GM12873 (cell line): ENCODE measurements around the gene SEMA3G.

Source experiments
- CTCF ChIP-seq: IDR thresholded peaks from 2 replicates; pipeline ENCODE4 v1.5.1; 2012; ENCODE audit warnings: low read depth, mild to moderate bottlenecking, moderate library complexity, low read length, control low read depth; ENCODE audit not compliant: insufficient read depth; ENCODE audit errors: missing control alignments

SEMA3G gene

GRCh38 chr3:52402706-52403270 lies 42.1 kb downstream of the SEMA3G start:
- TF ChIP-seq CTCF = no peak

- TF ChIP-seq CTCF = no peak
Observed at GRCh38 chr3:52402101-52402521, 42.8 kb downstream of the SEMA3G start.

- no peak for TF ChIP-seq CTCF
Observed at GRCh38 chr3:52401551-52401950, 43.4 kb downstream of the SEMA3G start.

GRCh38 chr3:52401021-52401420 lies 43.9 kb downstream of the SEMA3G start:
- TF ChIP-seq CTCF = no peak

- no peak for TF ChIP-seq CTCF
Observed at GRCh38 chr3:52400275-52400793, 44.6 kb downstream of the SEMA3G start.

GRCh38 chr3:52399593-52399992 lies 45.3 kb downstream of the SEMA3G start:
- no peak for TF ChIP-seq CTCF

GRCh38 chr3:52399131-52399530 lies 45.8 kb downstream of the SEMA3G start:
- TF ChIP-seq CTCF = no peak
